ENCODE results near the gene CADPS2.

The CADPS2 gene

GRCh38 chr7:122299624-122300210 lies 586.5 kb downstream of the CADPS2 start:
- no peak overlapping the region for H3K4me3 ChIP-seq (replicated peaks; ENCODE audit: insufficient read depth, low read length)
- peaks cover 37% of the 10 kb centered on the region for H3K27me3 ChIP-seq (ENCODE audit: insufficient read depth, poor library complexity, severe bottlenecking)
- no peak for DNase-seq (ENCODE audit: low read depth in 1 of 2, low spot score in 1 of 2)
- no peak overlapping the region for H3K27ac ChIP-seq (replicated peaks)
- no peak for TF ChIP-seq POLR2AphosphoS5 (IDR thresholded peaks at IDR 0.05; ENCODE audit: low read depth)
- no peak for TF ChIP-seq REST (IDR thresholded peaks at IDR 0.05; ENCODE audit: insufficient replicate concordance, low read depth)
- no peak for TF ChIP-seq SPI1 (IDR thresholded peaks at IDR 0.05; ENCODE audit: borderline replicate concordance, low read depth)
- no peak for TF ChIP-seq GABPA (IDR thresholded peaks at IDR 0.05; ENCODE audit: low read depth)
- TF ChIP-seq CTCF (IDR thresholded peaks at IDR 0.05; ENCODE audit: insufficient read depth, low read length): no peak

- no peak overlapping the region for H3K27ac ChIP-seq (replicated peaks)
- no peak overlapping the region for H3K4me3 ChIP-seq (replicated peaks; ENCODE audit: insufficient read depth, low read length)
- no peak for DNase-seq (ENCODE audit: low read depth in 1 of 2, low spot score in 1 of 2)
- H3K27me3 ChIP-seq (ENCODE audit: insufficient read depth, poor library complexity, severe bottlenecking): peaks cover 33% of the 10 kb centered on the region
- TF ChIP-seq SPI1 (IDR thresholded peaks at IDR 0.05; ENCODE audit: borderline replicate concordance, low read depth) (no peak), CTCF (IDR thresholded peaks at IDR 0.05; ENCODE audit: insufficient read depth, low read length) (no peak), POLR2AphosphoS5 (IDR thresholded peaks at IDR 0.05; ENCODE audit: low read depth) (no peak), GABPA (IDR thresholded peaks at IDR 0.05; ENCODE audit: low read depth) (no peak), REST (IDR thresholded peaks at IDR 0.05; ENCODE audit: insufficient replicate concordance, low read depth) (no peak)
Observed at GRCh38 chr7:122298618-122299017, 587.6 kb downstream of the CADPS2 start.

- Histone ChIP-seq H3K27me3 (ENCODE audit: insufficient read depth, poor library complexity, severe bottlenecking) (peaks cover 31% of the 10 kb centered on the region), H3K27ac (replicated peaks) (no peak overlapping the region), H3K4me3 (replicated peaks; ENCODE audit: insufficient read depth, low read length) (no peak overlapping the region)
- no peak for DNase-seq (ENCODE audit: low read depth in 1 of 2, low spot score in 1 of 2)
- TF ChIP-seq CTCF (IDR thresholded peaks at IDR 0.05; ENCODE audit: insufficient read depth, low read length) (no peak), REST (IDR thresholded peaks at IDR 0.05; ENCODE audit: insufficient replicate concordance, low read depth) (no peak), SPI1 (IDR thresholded peaks at IDR 0.05; ENCODE audit: borderline replicate concordance, low read depth) (no peak), POLR2AphosphoS5 (IDR thresholded peaks at IDR 0.05; ENCODE audit: low read depth) (no peak), GABPA (IDR thresholded peaks at IDR 0.05; ENCODE audit: low read depth) (no peak)
Observed at GRCh38 chr7:122298131-122298530, 588.1 kb downstream of the CADPS2 start.

All from HL-60 (cell line).